ENCODE results near the gene TMEM200B.
"Not testable (repeated sequence)": the region's sequence is repeated elsewhere in the genome, so short reads cannot be mapped to it uniquely, and the experiment has no call there.

- not testable (repeated sequence) for TF ChIP-seq EZH2 (IDR thresholded peaks at IDR 0.05; ENCODE audit: borderline replicate concordance, low read length); CTCF (conservative IDR thresholded peaks at IDR 0.05 in 1 of 2, IDR thresholded peaks at IDR 0.05 in 1 of 2; ENCODE audit: extremely low read depth in 1 of 2, insufficient read depth in 1 of 2, low read depth in 1 of 2, low read length in 2 of 2)
These were observed 15.7 kb downstream of the TMEM200B start for GRCh38 chr1:29108041-29108440.
